Vagina (tissue), 2 donors: ENCODE measurements around the gene ARF3. TPM values are rescaled to one million over a fixed set of nuclear protein-coding genes. Genes with fewer than 3 reads are reported as not detected.

ENCODE experiments used
- DNase-seq, 2 donors: peaks; one replicate each; pipeline ENCODE4 v3.0.0-alpha.2; 2017; ENCODE audit errors: extremely low spot score in 2 of 2
- H3K27ac ChIP-seq: fragments of 200-600 bp; sonication (generic); one replicate; pipeline ENCODE4 v1.5.1; 2019
- H3K27me3 ChIP-seq: fragments of 200-600 bp; sonication (generic); one replicate; pipeline ENCODE4 v1.5.1; 2019
- H3K36me3 ChIP-seq, 2 donors: fragments of 200-600 bp; sonication (generic); one replicate each; pipeline ENCODE4 v1.5.1; 2017 to 2019
- H3K4me1 ChIP-seq: fragments of 200-600 bp; sonication (generic); one replicate; pipeline ENCODE4 v1.5.1; 2019
- H3K4me3 ChIP-seq, 2 donors: fragments of 200-600 bp; sonication (generic); 1 replicate in 1 of 2; 2 replicates in 1 of 2; pipeline ENCODE4 v1.5.1; 2016 to 2019
- H3K9me3 ChIP-seq: fragments of 200-600 bp; sonication (generic); one replicate; pipeline ENCODE4 v1.5.1; 2019
- CTCF ChIP-seq, 3 experiments: fragments of 450-650 bp in 2 of 3; fragments of 200-600 bp in 1 of 3; sonication (generic) in 1 of 3; IDR thresholded peaks; one replicate each; pipeline ENCODE4 v1.5.1; 2017 to 2019; ENCODE audit warnings: antibody characterized with exemption in 3 of 3, mild to moderate bottlenecking in 2 of 3, moderate library complexity in 2 of 3
- POLR2A ChIP-seq, 2 donors: fragments of 450-650 bp; IDR thresholded peaks; one replicate each; pipeline ENCODE4 v1.6.1; 2017; ENCODE audit warnings: antibody characterized with exemption in 2 of 2, mild to moderate bottlenecking in 2 of 2, moderate library complexity in 2 of 2
- POLR2AphosphoS5 ChIP-seq, 2 donors: sonication (generic); formaldehyde crosslinking; IDR thresholded peaks; one replicate each; pipeline ENCODE4 v1.9.0; 2017; ENCODE audit warnings: antibody characterized with exemption in 2 of 2, mild to moderate bottlenecking in 2 of 2, low read depth in 1 of 2; ENCODE audit not compliant: insufficient read depth in 1 of 2
- intact Hi-C: fragments of 100-400 bp; cut with DNase I; formaldehyde crosslinking; loops from one replicate; pipeline ENCODE4 v1.15.1; 2023
- total RNA-seq: library from RNA; depleted of rRNA; stranded (reverse); fragments of >200 nt; gene quantifications from one replicate; pipeline ENCODE4 v1.2.3, GENCODE V29; 2016

The ARF3 gene
- total RNA-seq, 1 donor from 2014 or later = 56.2 TPM

GRCh38 chr12:48978741-48979601 is 21.7 kb upstream of the ARF3 start:
- no peak overlapping the region for H3K27ac ChIP-seq
- H3K36me3 ChIP-seq = no peaks in the 10 kb centered on the region
- no peaks in the 10 kb centered on the region for H3K9me3 ChIP-seq
- H3K4me1 ChIP-seq = peaks cover 43% of the 10 kb centered on the region
- peak overlapping the region; percentile 33 to 37 for H3K4me3 ChIP-seq
- peaks cover 11% of the 10 kb centered on the region for H3K27me3 ChIP-seq
- no peak for TF ChIP-seq POLR2A (IDR thresholded peaks at IDR 0.05)
- TF ChIP-seq CTCF (IDR thresholded peaks at IDR 0.05) = no peak
- TF ChIP-seq POLR2AphosphoS5 (IDR thresholded peaks at IDR 0.05; ENCODE audit: insufficient read depth in 1 of 2, low read depth in 1 of 2) = no peak
- no peak for DNase-seq
- intact Hi-C loops = no loop called here

GRCh38 chr12:48978291-48978740 is 21.0 kb upstream of the ARF3 start, which contains the start of gene WNT1:
Gene WNT1, plus strand, starts transcription at chr12:48978322. Its CDS starts 329 bp downstream, at chr12:48978651.
- DNase-seq = no peak
- no peaks in the 10 kb centered on the region for H3K9me3 ChIP-seq
- no peaks in the 10 kb centered on the region for H3K36me3 ChIP-seq
- intact Hi-C loops = no loop called here
- no peak within 1 kb of the TSS for H3K27ac ChIP-seq
- peaks cover 11% of the 10 kb centered on the region for H3K27me3 ChIP-seq
- peaks cover 47% of the 10 kb centered on the region for H3K4me1 ChIP-seq
- TF ChIP-seq POLR2AphosphoS5 (IDR thresholded peaks at IDR 0.05; ENCODE audit: insufficient read depth in 1 of 2, low read depth in 1 of 2) = no peak
- no peak for TF ChIP-seq POLR2A (IDR thresholded peaks at IDR 0.05)
- no peak for TF ChIP-seq CTCF (IDR thresholded peaks at IDR 0.05)
- peak within 1 kb of the TSS; percentile 33 to 37 for H3K4me3 ChIP-seq

GRCh38 chr12:48977290-48978281 is 20.3 kb upstream of the ARF3 start:
- intact Hi-C loops = no loop called here
- DNase-seq = no peak
- peak in 2 of 3 experiments; percentile 49 to 60 for TF ChIP-seq CTCF (IDR thresholded peaks at IDR 0.05)
- no peak for TF ChIP-seq POLR2A (IDR thresholded peaks at IDR 0.05)
- no peaks in the 10 kb centered on the region for H3K9me3 ChIP-seq
- H3K4me1 ChIP-seq = peaks cover 48% of the 10 kb centered on the region
- H3K27me3 ChIP-seq = peaks cover 11% of the 10 kb centered on the region
- no peak overlapping the region for H3K27ac ChIP-seq
- H3K36me3 ChIP-seq = no peaks in the 10 kb centered on the region
- H3K4me3 ChIP-seq = peak overlapping the region; percentile 33 to 37

GRCh38 chr12:48973941-48974673 is 16.8 kb upstream of the ARF3 start:
- H3K4me3 ChIP-seq = no peak overlapping the region
- TF ChIP-seq POLR2A (IDR thresholded peaks at IDR 0.05) (no peak), CTCF (IDR thresholded peaks at IDR 0.05) (peak in 1 of 3 experiments; percentile 19)
- H3K27me3 ChIP-seq = peaks cover 11% of the 10 kb centered on the region
- no peaks in the 10 kb centered on the region for H3K36me3 ChIP-seq
- H3K9me3 ChIP-seq = no peaks in the 10 kb centered on the region
- no peak overlapping the region for H3K27ac ChIP-seq
- peaks cover 54% of the 10 kb centered on the region for H3K4me1 ChIP-seq
- DNase-seq = no peak
- intact Hi-C loops = no loop called here
